Right renal cortex interstitium (tissue), 3 donors: ENCODE results near the gene KCNK1. TPM values are rescaled to one million over a fixed set of nuclear protein-coding genes. Genes with fewer than 3 reads are reported as not detected.

Source experiments
- DNase-seq, 3 donors: peaks; one replicate each; pipeline ENCODE4 v3.0.0-alpha.2; 2013; ENCODE audit warnings: low read depth in 3 of 3, low spot score in 2 of 3
- polyA plus RNA-seq, 3 donors: library from polyadenylated mRNA; unstranded; fragments of 120-200 nt; gene quantifications; one replicate each; pipeline ENCODE4 v1.2.1, GENCODE V29; 2013; ENCODE audit not compliant: insufficient read length in 3 of 3

The KCNK1 gene
- polyA plus RNA-seq, 3 donors: 6.7 to 6.9 (median 6.8) TPM

DNA sequence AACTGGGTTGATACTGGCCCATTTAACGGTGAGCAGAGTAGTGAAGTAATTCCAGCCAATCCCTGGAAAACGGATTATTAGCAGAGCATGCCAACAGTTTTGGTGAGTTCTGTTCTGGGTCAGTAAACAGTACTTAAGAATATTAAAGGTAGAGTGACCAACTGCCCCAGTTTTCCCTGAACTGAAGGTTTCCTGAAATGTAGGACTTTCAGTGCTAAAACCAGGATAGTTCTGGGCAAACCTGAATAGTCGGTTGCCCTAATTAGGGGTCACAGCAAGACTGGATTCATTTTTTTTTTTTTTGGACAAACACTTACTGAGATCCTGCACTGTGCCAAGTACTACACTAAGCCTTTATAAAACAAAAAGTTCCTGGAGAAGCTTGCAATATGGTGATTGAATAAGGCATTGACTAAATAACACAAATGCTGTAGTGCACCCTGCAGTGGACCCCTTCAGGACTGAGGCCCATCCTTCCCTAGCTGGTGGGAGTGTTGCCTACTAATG lies 75.9 kb downstream of the KCNK1 start:
- DNase-seq: no peak

- DNase-seq: no peak
These were observed 82.0 kb downstream of the KCNK1 start for GRCh38 chr1:233695901-233696300.

GRCh38 chr1:233700338-233700737 lies 86.4 kb downstream of the KCNK1 start:
- DNase-seq: no peak

DNA sequence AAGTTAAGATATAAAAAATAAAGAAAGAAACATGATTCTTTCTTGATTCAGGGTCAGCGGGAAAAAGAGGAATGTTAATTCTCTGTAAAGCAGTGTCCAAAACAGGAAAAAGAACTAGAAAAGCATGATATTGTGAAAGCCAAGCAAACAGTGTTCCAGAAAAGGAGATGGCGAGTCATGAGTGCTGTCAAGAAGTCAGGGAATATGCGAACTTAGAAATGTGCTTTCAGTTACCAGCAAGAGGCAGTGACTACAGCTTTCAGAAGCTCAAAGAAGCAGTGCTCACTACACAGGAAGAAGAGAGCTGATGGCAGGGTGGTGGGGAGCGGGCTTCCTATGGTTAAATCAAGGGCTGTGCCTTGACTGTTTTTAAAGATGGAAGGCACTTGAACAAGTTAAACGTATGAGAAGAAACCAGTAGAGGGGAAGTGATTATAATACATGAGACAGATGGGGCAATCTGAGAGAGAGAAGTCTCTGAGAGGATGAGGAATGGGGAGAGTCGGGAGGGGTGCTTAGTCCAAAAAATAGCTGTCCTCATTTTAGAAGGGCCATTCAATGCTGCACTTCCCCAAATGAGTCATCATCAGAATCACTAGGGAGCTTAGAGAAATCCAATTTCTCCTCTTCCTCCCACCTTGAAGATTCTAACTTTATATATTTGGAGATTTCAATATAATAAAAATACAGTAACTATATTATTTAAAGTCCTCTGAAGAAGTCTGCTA lies 90.4 kb downstream of the KCNK1 start:
- DNase-seq: no peak

GRCh38 chr1:233704898-233705723 lies 91.2 kb downstream of the KCNK1 start:
- peak in 1 of 3 donors; percentile 27 for DNase-seq

GRCh38 chr1:233707153-233707879 lies 93.4 kb downstream of the KCNK1 start:
- no peak for DNase-seq

- no peak for DNase-seq
These were observed 94.2 kb downstream of the KCNK1 start for GRCh38 chr1:233707880-233708815.

DNA sequence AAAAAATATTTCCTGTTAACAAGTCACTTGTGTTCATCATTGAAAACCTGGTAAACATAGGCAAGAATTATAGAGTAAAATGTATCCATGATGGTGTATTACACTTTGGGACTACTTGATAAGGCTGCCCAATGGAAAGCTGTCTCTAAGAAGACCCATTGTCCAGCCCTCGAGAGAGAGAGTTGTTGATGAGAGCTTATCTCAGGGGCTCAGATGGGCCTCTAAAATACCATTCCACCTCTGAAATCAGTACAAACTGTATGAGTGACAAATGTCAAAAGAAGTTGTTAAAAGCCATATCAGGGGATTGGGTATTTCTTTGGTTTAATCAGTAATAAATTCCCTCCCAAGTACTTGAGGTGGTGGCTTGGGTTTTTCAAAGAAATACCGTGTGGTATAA lies 96.1 kb downstream of the KCNK1 start:
- DNase-seq: no peak

DNA sequence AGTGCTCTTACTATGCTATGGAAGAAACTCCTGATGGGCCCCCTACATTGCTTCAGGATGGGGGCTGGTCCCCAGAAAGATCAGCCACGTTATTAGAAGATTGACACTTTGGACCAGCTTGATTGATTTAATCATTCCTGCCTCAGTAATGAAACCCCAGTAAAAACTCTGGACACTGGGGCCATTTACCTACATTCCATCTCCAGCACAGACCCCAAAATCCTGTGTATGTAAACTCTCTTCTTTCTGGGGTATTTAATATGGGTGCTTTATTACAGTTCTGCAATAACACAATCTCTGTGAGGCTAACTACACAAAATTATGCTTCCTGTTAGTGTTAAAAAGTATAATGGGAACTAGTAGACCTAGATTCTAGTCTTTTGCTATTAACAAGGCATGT lies 96.6 kb downstream of the KCNK1 start:
- no peak for DNase-seq

- DNase-seq: no peak
These were observed 100.8 kb downstream of the KCNK1 start for GRCh38 chr1:233714631-233715217.

- no peak for DNase-seq
These were observed 104.2 kb downstream of the KCNK1 start for GRCh38 chr1:233718057-233718456.

DNA sequence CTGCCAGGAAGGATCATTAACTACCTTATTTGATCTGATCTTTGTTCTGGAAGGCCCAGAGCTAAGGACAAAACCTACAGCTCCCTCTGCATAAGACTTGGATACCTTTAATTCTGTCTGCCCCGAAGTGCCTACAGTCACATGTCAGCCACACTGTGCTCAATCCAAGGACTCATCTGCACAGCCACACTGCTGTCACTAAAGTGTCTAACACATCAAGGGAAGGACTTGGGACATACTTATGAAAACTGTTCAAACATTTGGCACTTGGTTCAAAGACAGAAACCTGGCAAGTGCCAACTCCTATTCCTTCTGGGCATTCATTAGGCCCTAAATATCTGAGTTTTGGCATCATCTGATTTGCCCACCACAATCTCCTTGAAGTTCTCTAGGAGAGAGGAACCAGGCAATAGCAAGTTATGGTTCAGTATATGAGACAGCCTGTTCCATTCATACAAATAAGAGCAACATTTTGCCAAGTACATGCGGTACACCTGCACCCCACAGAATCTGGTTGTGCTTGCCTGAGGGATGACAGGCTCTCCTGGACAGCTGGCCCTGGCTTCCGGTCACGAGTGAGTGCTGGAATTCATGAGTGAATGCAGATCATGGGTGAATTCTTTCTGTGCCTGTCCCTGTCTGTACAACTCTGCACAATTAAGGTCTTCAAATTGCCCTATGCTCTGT lies 105.9 kb downstream of the KCNK1 start:
- DNase-seq: no peak

GRCh38 chr1:233721004-233721595 lies 107.2 kb downstream of the KCNK1 start:
- no peak for DNase-seq
